PC-3 (cell line): ENCODE measurements around the gene NIPAL4. TPM values are rescaled to one million over a fixed set of nuclear protein-coding genes. Genes with fewer than 3 reads are reported as not detected.

Source experiments
- ATAC-seq: fragments of 200-7000 bp; cut with Tn5 transposase; 2 replicates; pipeline ENCODE4 v1.9.1; 2020; ENCODE audit warnings: mild to moderate bottlenecking, moderate library complexity
- BruUV-seq: library from RNA; stranded (reverse); fragments of 400-500 nt; replicated peaks from 2 replicates; lab custom pipeline; 2021; lab: Mats Ljungman, UMichigan
- CTCF ChIA-PET: fragments of 300-600 bp; sonication (Branson Sonifier 250); formaldehyde crosslinking; loops from one replicate; lab custom pipeline; 2022; ENCODE audit warnings: antibody characterized with exemption; lab: Charles Lee
- POLR2A ChIA-PET: fragments of 300-600 bp; sonication (Branson Sonifier 250); formaldehyde crosslinking; loops from one replicate; lab custom pipeline; 2022; ENCODE audit warnings: antibody characterized with exemption; ENCODE audit not compliant: unreplicated experiment; lab: Charles Lee
- DNase-seq: peaks from one replicate; pipeline ENCODE4 v3.0.0-alpha.2; 2015
- H2AFZ ChIP-seq: fragments of 300-600 bp; sonication (generic); 2 replicates; pipeline ENCODE4 v1.6.0; 2016; ENCODE audit warnings: antibody characterized with exemption, low read length
- H3F3A ChIP-seq: fragments of 300-600 bp; sonication (generic); one replicate; pipeline ENCODE4 v1.6.0; 2017; ENCODE audit warnings: antibody characterized with exemption, low read length, control low read depth, mild to moderate bottlenecking; ENCODE audit not compliant: unreplicated experiment
- H3K27ac ChIP-seq: fragments of 300-600 bp; sonication (generic); 2 replicates; pipeline ENCODE4 v1.5.1; 2016; ENCODE audit warnings: mild to moderate bottlenecking, low read length
- H3K27me3 ChIP-seq: fragments of 300-600 bp; sonication (generic); 2 replicates; pipeline ENCODE4 v1.6.1; 2016; ENCODE audit warnings: low read length, mixed read lengths
- H3K36me3 ChIP-seq: fragments of 300-600 bp; sonication (generic); 2 replicates; pipeline ENCODE4 v1.6.1; 2016; ENCODE audit warnings: low read depth, mixed run types, low read length, mixed read lengths
- H3K4me1 ChIP-seq: fragments of 300-600 bp; sonication (generic); 2 replicates; pipeline ENCODE4 v1.5.1; 2016; ENCODE audit warnings: low read length; ENCODE audit not compliant: insufficient read depth
- H3K4me2 ChIP-seq: fragments of 300-600 bp; sonication (generic); 2 replicates; pipeline ENCODE4 v1.6.0; 2016; ENCODE audit warnings: low read length
- H3K4me3 ChIP-seq: fragments of 300-600 bp; sonication (generic); 2 replicates; pipeline ENCODE4 v1.5.1; 2016; ENCODE audit warnings: mild to moderate bottlenecking, low read length, mixed read lengths
- H3K79me2 ChIP-seq: fragments of 300-600 bp; sonication (generic); 2 replicates; pipeline ENCODE4 v1.6.1; 2017; ENCODE audit warnings: low read length, mixed read lengths
- H3K9ac ChIP-seq: fragments of 300-600 bp; sonication (generic); 2 replicates; pipeline ENCODE4 v1.6.0; 2016; ENCODE audit warnings: mild to moderate bottlenecking, low read length
- H3K9me2 ChIP-seq: fragments of 300-600 bp; sonication (generic); replicated peaks from 2 replicates; pipeline ENCODE4 v1.6.1; 2016; ENCODE audit warnings: mixed run types, low read length, mixed read lengths
- H3K9me3 ChIP-seq: fragments of 300-600 bp; sonication (generic); 2 replicates; pipeline ENCODE4 v1.6.1; 2016; ENCODE audit warnings: low read length, mixed read lengths
- H4K20me1 ChIP-seq: fragments of 300-600 bp; sonication (generic); 2 replicates; pipeline ENCODE4 v1.6.1; 2016; ENCODE audit warnings: low read length, mixed read lengths
- EZH2 ChIP-seq: fragments of 300-600 bp; sonication (generic); IDR thresholded peaks from one replicate; pipeline ENCODE4 v1.6.1; 2017; ENCODE audit warnings: antibody characterized with exemption, mild to moderate bottlenecking, low read length; ENCODE audit not compliant: unreplicated experiment
- EZH2phosphoT487 ChIP-seq: fragments of 300-600 bp; sonication (generic); IDR thresholded peaks from 2 replicates; pipeline ENCODE4 v1.6.1; 2018; ENCODE audit warnings: mild to moderate bottlenecking, antibody characterized with exemption, low read length, borderline replicate concordance
- intact Hi-C: fragments of 100-400 bp; cut with micrococcal nuclease; formaldehyde crosslinking; loops from 2 replicates; pipeline ENCODE4 v1.9.0; 2023
- total RNA-seq: library from RNA; depleted of rRNA; stranded (reverse); fragments of >200 nt; gene quantifications from 2 replicates; pipeline ENCODE4 v1.2.3, GENCODE V29; 2014
- TF ChIP-seq, protein P1 (sequence below): fragments of 300-600 bp; sonication (generic); conservative IDR thresholded peaks from 2 replicates; pipeline ENCODE4 v1.5.1; 2017; ENCODE audit warnings: antibody characterized with exemption, low read depth, mild to moderate bottlenecking, low read length

Gene NIPAL4
- total RNA-seq, 1 experiment from 2014 or later, result 1.8 TPM

DNA sequence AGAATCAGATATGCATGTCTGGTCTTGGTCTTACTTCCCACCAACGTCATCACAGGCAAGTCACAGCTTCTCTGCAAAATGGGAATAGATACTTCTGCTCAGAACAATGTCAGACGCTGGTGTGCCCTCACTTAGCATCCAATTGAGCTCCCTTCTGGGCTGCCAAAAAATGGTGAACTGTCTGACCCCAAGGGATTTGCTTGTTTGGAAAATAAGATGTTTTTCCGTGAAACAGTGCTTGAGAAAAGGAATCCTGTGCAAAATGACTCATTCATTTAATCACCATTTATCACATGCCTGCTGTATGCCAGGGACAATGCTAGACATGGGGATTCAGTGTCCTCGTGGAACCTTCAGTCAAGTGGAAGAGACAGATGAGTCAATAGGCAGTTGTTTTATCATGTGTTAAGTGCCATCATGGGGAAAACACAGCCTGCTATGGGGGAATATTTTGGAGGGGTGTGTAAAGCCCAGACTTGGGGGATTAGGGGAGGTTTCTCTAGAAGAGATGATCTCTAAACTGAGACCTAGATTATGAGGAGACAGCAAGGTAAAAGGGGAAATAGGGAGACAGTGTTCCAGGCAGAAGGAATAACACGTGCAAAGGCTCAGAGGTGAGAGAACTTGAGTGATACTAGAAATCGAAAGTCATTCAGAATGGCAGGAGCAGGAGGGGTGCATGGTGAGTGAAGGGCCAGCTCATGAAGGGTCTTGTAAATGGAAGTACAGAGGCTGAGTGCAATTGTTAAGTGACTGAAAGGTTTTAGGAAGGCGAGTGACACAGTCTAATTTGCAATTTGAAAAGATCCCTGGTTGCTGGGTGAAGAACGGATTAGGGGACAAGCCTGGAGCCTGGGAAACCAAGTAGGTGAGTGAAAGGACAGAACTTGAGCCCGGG is 3.9 kb downstream of the NIPAL4 start:
- Histone ChIP-seq H3F3A (no peaks in the 10 kb centered on the region), H3K9me3 (no peaks in the 10 kb centered on the region), H2AFZ (peak overlapping the region; percentile 46), H3K27me3 (no peaks in the 10 kb centered on the region), H3K9me2 (no peaks in the 10 kb centered on the region), H3K36me3 (no peaks in the 10 kb centered on the region), H3K79me2 (no peaks in the 10 kb centered on the region), H3K4me2 (peak overlapping the region; percentile 42), H3K4me1 (peaks cover 20% of the 10 kb centered on the region), H3K4me3 (no peak overlapping the region), H3K27ac (peak overlapping the region; percentile 49), H3K9ac (peak overlapping the region; percentile 1; the same call in 1 of the 2 replicates), H4K20me1 (no peaks in the 10 kb centered on the region)
- DNase-seq (peak; percentile 64), ATAC-seq (peak; percentile 16; the same call in 1 of the 2 replicates)
- TF ChIP-seq EZH2phosphoT487, result no peak
- no peak for TF ChIP-seq EZH2
- TF ChIP-seq, protein P1, sequence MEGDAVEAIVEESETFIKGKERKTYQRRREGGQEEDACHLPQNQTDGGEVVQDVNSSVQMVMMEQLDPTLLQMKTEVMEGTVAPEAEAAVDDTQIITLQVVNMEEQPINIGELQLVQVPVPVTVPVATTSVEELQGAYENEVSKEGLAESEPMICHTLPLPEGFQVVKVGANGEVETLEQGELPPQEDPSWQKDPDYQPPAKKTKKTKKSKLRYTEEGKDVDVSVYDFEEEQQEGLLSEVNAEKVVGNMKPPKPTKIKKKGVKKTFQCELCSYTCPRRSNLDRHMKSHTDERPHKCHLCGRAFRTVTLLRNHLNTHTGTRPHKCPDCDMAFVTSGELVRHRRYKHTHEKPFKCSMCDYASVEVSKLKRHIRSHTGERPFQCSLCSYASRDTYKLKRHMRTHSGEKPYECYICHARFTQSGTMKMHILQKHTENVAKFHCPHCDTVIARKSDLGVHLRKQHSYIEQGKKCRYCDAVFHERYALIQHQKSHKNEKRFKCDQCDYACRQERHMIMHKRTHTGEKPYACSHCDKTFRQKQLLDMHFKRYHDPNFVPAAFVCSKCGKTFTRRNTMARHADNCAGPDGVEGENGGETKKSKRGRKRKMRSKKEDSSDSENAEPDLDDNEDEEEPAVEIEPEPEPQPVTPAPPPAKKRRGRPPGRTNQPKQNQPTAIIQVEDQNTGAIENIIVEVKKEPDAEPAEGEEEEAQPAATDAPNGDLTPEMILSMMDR, result no peak
- intact Hi-C loops, result loop anchor here (2.0 kb wide), 1 partner anchor 73 kb away; no protein-coding TSS in a partner anchor
- POLR2A ChIA-PET, result interaction anchor here (0.5 to 0.6 kb wide), 3 partner anchors 31 to 245 kb away, joined by 4 to 12 read pairs (median 5); no protein-coding TSS in a partner anchor
- CTCF ChIA-PET, result interaction anchor here (0.5 to 0.7 kb wide), 3 partner anchors 11 to 321 kb away, joined by 3 to 4 read pairs (median 4); partner anchors contain the start of gene MED7
- BruUV-seq, result no TSS peak

DNA sequence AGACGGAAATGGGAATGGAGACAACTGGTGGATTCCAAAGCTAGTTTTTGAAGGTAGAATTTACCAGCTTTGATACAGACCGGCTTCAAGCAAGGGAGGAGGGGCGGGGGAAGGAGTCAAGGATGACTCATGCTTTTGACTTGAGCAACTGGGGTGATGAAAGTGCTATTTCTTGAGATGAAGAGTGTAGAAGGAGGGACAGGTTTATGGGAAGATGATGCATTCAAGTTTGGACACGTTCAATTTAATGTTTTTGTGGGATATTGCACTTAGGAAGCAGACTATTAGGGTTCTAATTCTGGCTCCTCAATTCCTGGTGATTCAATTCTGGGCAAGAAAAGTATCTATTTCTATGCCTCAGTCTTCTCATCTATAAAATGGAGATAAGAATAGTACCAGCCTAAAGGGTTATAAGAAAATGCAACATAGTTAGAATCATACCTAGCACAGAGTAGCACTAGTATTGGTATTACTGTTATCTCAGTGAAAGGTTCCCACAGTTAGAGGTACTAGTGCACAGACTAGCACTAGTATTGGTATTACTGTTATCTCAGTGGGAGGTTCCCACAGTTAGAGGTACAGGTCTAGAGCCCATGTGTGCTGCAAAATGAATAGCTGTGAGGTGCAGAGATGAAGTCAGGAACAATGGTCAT is 4.6 kb downstream of the NIPAL4 start:
- H3K36me3 ChIP-seq, result no peaks in the 10 kb centered on the region
- H3F3A ChIP-seq, result no peaks in the 10 kb centered on the region
- TF ChIP-seq EZH2phosphoT487 (no peak), EZH2 (no peak)
- TF ChIP-seq, protein P1, result no peak
- no TSS peak for BruUV-seq
- H3K9me2 ChIP-seq, result no peaks in the 10 kb centered on the region
- no peaks in the 10 kb centered on the region for H3K27me3 ChIP-seq
- no peaks in the 10 kb centered on the region for H4K20me1 ChIP-seq
- H3K9ac ChIP-seq, result peak overlapping the region; percentile 1; the same call in 1 of the 2 replicates
- peak overlapping the region; percentile 49 for H3K27ac ChIP-seq
- intact Hi-C loops, result loop anchor here (2.0 kb wide), 1 partner anchor 74 kb away; no protein-coding TSS in a partner anchor
- no peaks in the 10 kb centered on the region for H3K9me3 ChIP-seq
- H3K4me1 ChIP-seq, result peaks cover 26% of the 10 kb centered on the region
- H2AFZ ChIP-seq, result peak overlapping the region; percentile 46
- H3K4me2 ChIP-seq, result peak overlapping the region; percentile 42
- peak; percentile 97 for DNase-seq
- H3K4me3 ChIP-seq, result no peak overlapping the region
- ATAC-seq, result peak; percentile 82
- CTCF ChIA-PET, result interaction anchor here (0.5 to 0.7 kb wide), 3 partner anchors 10 to 322 kb away, joined by 3 to 4 read pairs (median 4); partner anchors contain the start of gene MED7
- no peaks in the 10 kb centered on the region for H3K79me2 ChIP-seq
- POLR2A ChIA-PET, result interaction anchor here (0.5 to 0.6 kb wide), 4 partner anchors 30 to 267 kb away, joined by 3 to 12 read pairs (median 4); partner anchors contain the start of gene THG1L
